ENCODE data around the gene SPATA31E1.

DNA sequence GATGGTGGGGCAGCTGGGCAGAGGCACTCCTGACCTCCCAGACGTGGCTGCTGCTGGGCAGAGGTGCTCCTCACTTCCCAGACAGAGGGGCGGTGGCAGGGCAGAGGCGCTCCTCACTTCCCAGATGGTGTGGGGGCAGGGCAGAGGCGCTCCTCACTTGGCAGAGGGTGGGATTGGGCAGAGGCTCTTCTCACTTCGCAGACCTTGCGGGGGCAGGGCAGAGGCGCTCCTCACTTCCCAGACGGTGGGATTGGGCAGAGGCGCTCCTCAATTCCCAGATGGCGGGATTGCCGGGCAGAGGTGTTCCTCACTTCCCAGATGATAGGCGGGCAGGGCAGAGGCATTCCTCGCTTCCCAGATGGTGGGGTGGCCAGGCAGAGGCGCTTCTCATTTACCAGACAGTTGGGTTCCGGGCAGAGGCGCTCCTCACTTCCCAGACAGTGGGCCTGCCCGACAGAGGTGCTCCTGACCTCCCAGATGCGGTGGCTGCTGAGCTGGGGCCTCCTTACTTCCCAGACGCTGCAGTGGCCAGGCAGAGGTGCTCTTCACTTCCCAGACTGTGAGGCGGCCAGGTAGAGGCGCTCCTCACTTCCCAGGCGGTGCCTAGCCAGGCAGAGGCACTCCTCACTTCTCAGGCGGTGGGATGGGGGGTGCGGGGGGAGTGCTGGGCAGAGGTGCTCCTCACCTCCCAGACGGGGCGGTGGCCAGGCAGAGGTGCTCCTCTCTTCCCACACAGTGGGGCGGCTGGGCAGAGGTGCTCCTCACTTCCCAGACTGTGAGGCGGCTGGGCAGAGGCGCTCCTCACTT, 25.3 kb upstream of the SPATA31E1 start:
- TF ChIP-seq, protein P1, sequence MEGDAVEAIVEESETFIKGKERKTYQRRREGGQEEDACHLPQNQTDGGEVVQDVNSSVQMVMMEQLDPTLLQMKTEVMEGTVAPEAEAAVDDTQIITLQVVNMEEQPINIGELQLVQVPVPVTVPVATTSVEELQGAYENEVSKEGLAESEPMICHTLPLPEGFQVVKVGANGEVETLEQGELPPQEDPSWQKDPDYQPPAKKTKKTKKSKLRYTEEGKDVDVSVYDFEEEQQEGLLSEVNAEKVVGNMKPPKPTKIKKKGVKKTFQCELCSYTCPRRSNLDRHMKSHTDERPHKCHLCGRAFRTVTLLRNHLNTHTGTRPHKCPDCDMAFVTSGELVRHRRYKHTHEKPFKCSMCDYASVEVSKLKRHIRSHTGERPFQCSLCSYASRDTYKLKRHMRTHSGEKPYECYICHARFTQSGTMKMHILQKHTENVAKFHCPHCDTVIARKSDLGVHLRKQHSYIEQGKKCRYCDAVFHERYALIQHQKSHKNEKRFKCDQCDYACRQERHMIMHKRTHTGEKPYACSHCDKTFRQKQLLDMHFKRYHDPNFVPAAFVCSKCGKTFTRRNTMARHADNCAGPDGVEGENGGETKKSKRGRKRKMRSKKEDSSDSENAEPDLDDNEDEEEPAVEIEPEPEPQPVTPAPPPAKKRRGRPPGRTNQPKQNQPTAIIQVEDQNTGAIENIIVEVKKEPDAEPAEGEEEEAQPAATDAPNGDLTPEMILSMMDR (IDR thresholded peaks at IDR 0.05), result no peak
- TF ChIP-seq EP300 (IDR thresholded peaks at IDR 0.05; ENCODE audit: borderline replicate concordance in 1 of 2, low read depth in 1 of 2, low read length in 1 of 2) (no peak), RCOR1 (IDR thresholded peaks at IDR 0.05; ENCODE audit: low read length) (no peak)
